Measurements from ENCODE around the gene COMMD2. TPM values are rescaled to one million over a fixed set of nuclear protein-coding genes. Genes with fewer than 3 reads are reported as not detected.

Gene COMMD2
- total RNA-seq, 4 donors from 2014 or later: 16.6 to 28.3 (median 20.9) TPM

- no peaks in the 10 kb centered on the region for H3K27me3 ChIP-seq
- TF ChIP-seq CTCF (IDR thresholded peaks at IDR 0.05): no peak
- no peak for TF ChIP-seq POLR2AphosphoS5 (IDR thresholded peaks at IDR 0.05)
- TF ChIP-seq EP300 (IDR thresholded peaks at IDR 0.05): no peak
- TF ChIP-seq POLR2A (IDR thresholded peaks at IDR 0.05; ENCODE audit: low read depth): no peak
- H3K4me3 ChIP-seq: no peak overlapping the region
- H3K36me3 ChIP-seq: no peaks in the 10 kb centered on the region
- no peak for DNase-seq (ENCODE audit: extremely low spot score)
- intact Hi-C loops (cut with DNase I): no loop called here
- peaks cover 5 to 16% (median 11%) of the 10 kb centered on the region in 4 donors for H3K4me1 ChIP-seq
- H3K9me3 ChIP-seq: no peaks in the 10 kb centered on the region
- peak overlapping the region in 1 of 4 donors; percentile 9 for H3K27ac ChIP-seq (replicated peaks in 1 of 4)
Measured at GRCh38 chr3:149783576-149783975, 31.3 kb upstream of the COMMD2 start.

- Histone ChIP-seq H3K4me3 (no peak overlapping the region), H3K4me1 (peaks cover 5 to 20% (median 11%) of the 10 kb centered on the region in 4 donors), H3K27ac (replicated peaks in 1 of 4) (no peak overlapping the region), H3K9me3 (no peaks in the 10 kb centered on the region), H3K27me3 (no peaks in the 10 kb centered on the region), H3K36me3 (no peaks in the 10 kb centered on the region)
- no peak for DNase-seq (ENCODE audit: extremely low spot score)
- TF ChIP-seq POLR2AphosphoS5 (IDR thresholded peaks at IDR 0.05): no peak
- no peak for TF ChIP-seq EP300 (IDR thresholded peaks at IDR 0.05)
- no peak for TF ChIP-seq CTCF (IDR thresholded peaks at IDR 0.05)
- TF ChIP-seq POLR2A (IDR thresholded peaks at IDR 0.05; ENCODE audit: low read depth): no peak
- WGBS: 90% methylated on average over 3 of the region's 3 CpGs
- intact Hi-C loops (cut with DNase I): no loop called here
Measured at GRCh38 chr3:149781741-149782140, 29.5 kb upstream of the COMMD2 start.

- TF ChIP-seq POLR2AphosphoS5 (IDR thresholded peaks at IDR 0.05): no peak
- TF ChIP-seq EP300 (IDR thresholded peaks at IDR 0.05): no peak
- TF ChIP-seq POLR2A (IDR thresholded peaks at IDR 0.05; ENCODE audit: low read depth): no peak
- TF ChIP-seq CTCF (IDR thresholded peaks at IDR 0.05): no peak
- no peak for DNase-seq (ENCODE audit: extremely low spot score)
- no peak overlapping the region for H3K4me3 ChIP-seq
- no peaks in the 10 kb centered on the region for H3K36me3 ChIP-seq
- intact Hi-C loops (cut with DNase I): no loop called here
- H3K27me3 ChIP-seq: no peaks in the 10 kb centered on the region
- no peak overlapping the region for H3K27ac ChIP-seq (replicated peaks in 1 of 4)
- no peaks in the 10 kb centered on the region for H3K9me3 ChIP-seq
- 84% methylated on average over 4 of the region's 4 CpGs for WGBS
- H3K4me1 ChIP-seq: peaks cover 5 to 20% (median 11%) of the 10 kb centered on the region in 4 donors
Measured at GRCh38 chr3:149781211-149781610, 28.9 kb upstream of the COMMD2 start.

GRCh38 chr3:149777414-149778214, 25.3 kb upstream of the COMMD2 start:
- Histone ChIP-seq H3K36me3 (no peaks in the 10 kb centered on the region), H3K27me3 (no peaks in the 10 kb centered on the region), H3K27ac (replicated peaks in 1 of 4) (no peak overlapping the region), H3K4me3 (no peak overlapping the region), H3K9me3 (no peaks in the 10 kb centered on the region), H3K4me1 (peaks cover 0 to 4% (median 0%) of the 10 kb centered on the region in 4 donors)
- DNase-seq (ENCODE audit: extremely low spot score): no peak
- intact Hi-C loops (cut with DNase I): no loop called here
- TF ChIP-seq CTCF (IDR thresholded peaks at IDR 0.05): no peak
- no peak for TF ChIP-seq EP300 (IDR thresholded peaks at IDR 0.05)
- no peak for TF ChIP-seq POLR2A (IDR thresholded peaks at IDR 0.05; ENCODE audit: low read depth)
- TF ChIP-seq POLR2AphosphoS5 (IDR thresholded peaks at IDR 0.05): no peak
- WGBS: 72% methylated on average over 2 of the region's 2 CpGs
